A549 (cell line): ENCODE measurements around the gene SUPV3L1. TPM values are rescaled to one million over a fixed set of nuclear protein-coding genes. Genes with fewer than 3 reads are reported as not detected.
A peak's percentile ranks its signal among the peaks of the same experiment; 100 is the strongest.

ENCODE experiments used
- ATAC-seq, 2 experiments: fragments of 200-7000 bp in 1 of 2; fragments of >200 bp in 1 of 2; cut with Nextera tagmentation in 1 of 2; cut with Tn5 transposase in 1 of 2; 3 replicates each; pipeline versions ENCODE4 v1.8.0 to v1.9.1; 2018 to 2020; ENCODE audit warnings: mild to moderate bottlenecking in 1 of 2, moderate library complexity in 1 of 2
- CTCF ChIA-PET: fragments of 300-600 bp; sonication (Branson Sonifier 250); formaldehyde crosslinking; extraction: SDS; loops from one replicate; lab custom pipeline; 2021; ENCODE audit warnings: antibody characterized with exemption, inconsistent platforms; lab: Yijun Ruan, JAX
- POLR2A ChIA-PET: fragments of 350-600 bp; formaldehyde crosslinking; extraction: SDS; loops from one replicate; lab custom pipeline; 2021; ENCODE audit warnings: antibody characterized with exemption, inconsistent platforms; lab: Yijun Ruan, JAX
- DNase-seq, 2 experiments: peaks; one replicate each; pipeline versions ENCODE4 v3.0.0 to v3.0.0-alpha.2; 2011 to 2016; ENCODE audit warnings: low read depth in 1 of 2, low spot score in 1 of 2
- FAIRE-seq: peaks from 2 replicates; lab custom pipeline; 2011; peaks lifted over from hg19 to GRCh38; lab: Jason Lieb, UNC
- H3K27ac ChIP-seq, 2 experiments: fragments of >200 bp; sonication (Bioruptor Twin); formaldehyde crosslinking; 3 replicates each; pipeline ENCODE4 v1.5.1; 2016 to 2017
- H3K4me1 ChIP-seq: fragments of >200 bp; sonication (Bioruptor Twin); formaldehyde crosslinking; 3 replicates; pipeline ENCODE4 v1.6.1; 2016
- H3K4me2 ChIP-seq: fragments of >200 bp; sonication (Bioruptor Twin); formaldehyde crosslinking; 3 replicates; pipeline ENCODE4 v1.6.1; 2016
- H3K4me3 ChIP-seq: fragments of >200 bp; sonication (Bioruptor Twin); formaldehyde crosslinking; 3 replicates; pipeline ENCODE4 v1.5.1; 2016
- H3K9me3 ChIP-seq: fragments of >200 bp; sonication (Bioruptor Twin); formaldehyde crosslinking; 3 replicates; pipeline ENCODE4 v1.6.1; 2016
- CTCF ChIP-seq: fragments of >200 bp; sonication (Bioruptor Twin); formaldehyde crosslinking; IDR thresholded peaks from 3 replicates; pipeline ENCODE4 v1.5.1; 2016
- E2F6 ChIP-seq: IDR thresholded peaks from 2 replicates; pipeline ENCODE4 v1.6.1; 2012; ENCODE audit warnings: low read depth, borderline replicate concordance
- EHF ChIP-seq: fragments of 250-450 bp; sonication (Bioruptor Pico); IDR thresholded peaks from 2 replicates; pipeline ENCODE4 v1.5.0; 2020; ENCODE audit warnings: mild to moderate bottlenecking
- FOSL2 ChIP-seq, 2 experiments: fragments of 450-650 bp in 1 of 2; fragments of >200 bp in 1 of 2; sonication (Bioruptor Twin) in 1 of 2; formaldehyde crosslinking; IDR thresholded peaks; 2 replicates each; pipeline versions ENCODE4 v1.5.0 to v1.6.1; 2016 to 2020; ENCODE audit warnings: mild to moderate bottlenecking in 1 of 2, moderate library complexity in 1 of 2
- HEYL ChIP-seq: fragments of 250-450 bp; sonication (Bioruptor Pico); IDR thresholded peaks from 2 replicates; pipeline ENCODE4 v1.8.0; 2021; ENCODE audit warnings: mild to moderate bottlenecking, moderate library complexity
- MAFK ChIP-seq: fragments of 450-650 bp; IDR thresholded peaks from 2 replicates; pipeline ENCODE4 v1.6.1; 2014; ENCODE audit not compliant: partially characterized antibody
- MAX ChIP-seq: IDR thresholded peaks from 2 replicates; pipeline ENCODE4 v1.6.1; 2012
- NPAS2 ChIP-seq: fragments of 250-450 bp; sonication (Bioruptor Pico); IDR thresholded peaks from 2 replicates; pipeline ENCODE4 v1.8.0; 2022; ENCODE audit warnings: mild to moderate bottlenecking, moderate library complexity, borderline replicate concordance
- RAD21 ChIP-seq, 2 experiments: fragments of >200 bp in 1 of 2; sonication (Bioruptor Twin) in 1 of 2; formaldehyde crosslinking in 1 of 2; IDR thresholded peaks in 1 of 2; conservative IDR thresholded peaks in 1 of 2; 2 replicates in 1 of 2; 3 replicates in 1 of 2; pipeline ENCODE4 v1.6.1; 2012 to 2018; ENCODE audit warnings: inconsistent platforms in 1 of 2
- RFX5 ChIP-seq: fragments of 450-650 bp; IDR thresholded peaks from 2 replicates; pipeline ENCODE4 v1.7.1; 2014; ENCODE audit warnings: antibody characterized with exemption, mild to moderate bottlenecking, moderate library complexity
- SMC3 ChIP-seq: fragments of >200 bp; sonication (Bioruptor Twin); formaldehyde crosslinking; IDR thresholded peaks from 3 replicates; pipeline ENCODE4 v1.6.1; 2018; ENCODE audit warnings: inconsistent platforms
- TFCP2L1 ChIP-seq: fragments of 250-450 bp; sonication (Bioruptor Pico); IDR thresholded peaks from 2 replicates; pipeline ENCODE4 v1.5.0; 2021; ENCODE audit warnings: mild to moderate bottlenecking
- USF2 ChIP-seq: fragments of 450-650 bp; IDR thresholded peaks from 2 replicates; pipeline ENCODE4 v1.6.1; 2014; ENCODE audit warnings: antibody characterized with exemption
- ZC3H11A ChIP-seq: fragments of 450-650 bp; IDR thresholded peaks from 2 replicates; pipeline ENCODE4 v1.6.1; 2014; ENCODE audit warnings: antibody characterized with exemption, mild to moderate bottlenecking
- WGBS: methylation state at CpG from one replicate; pipeline ENCODE4 v1.1.6; 2017; ENCODE audit errors: missing lambda C conversion rate; 5-methylcytosine and 5-hydroxymethylcytosine counted together
- polyA plus RNA-seq, 4 experiments: library from polyadenylated mRNA; depleted of rRNA in 3 of 4; stranded (reverse); fragments of >200 nt; fragmentation: RNase III in 1 of 4; extraction: RNeasy Plus Mini Kit Qiagen cat#74134 plus additional on column Dnase treatment in 1 of 4; gene quantifications; 2 replicates in 3 of 4; 3 replicates in 1 of 4; pipeline ENCODE4 v1.2.3, GENCODE V29; 2011 to 2017

Gene SUPV3L1
- polyA plus RNA-seq, 2 of the 4 experiments (the other 2 are of a cell fraction) = 31.9 to 57.4 TPM

- CTCF ChIA-PET = interaction anchor here (0.6 to 1.5 kb wide), 17 partner anchors 9 to 694 kb away, joined by 3 to 7 read pairs (median 4); no protein-coding TSS in a partner anchor
- WGBS = 36% methylated on average over 9 of the region's 11 CpGs
- DNase-seq = peak; percentile 66 to 73
- peaks cover 62% of the 10 kb centered on the region for H3K4me1 ChIP-seq
- TF ChIP-seq E2F6 (0 out of 2 replicates have a peak, but pooled peaks have one; percentile 23), EHF (CRISPR knock-in tag) (no peak), RAD21 (conservative IDR thresholded peaks at IDR 0.05 in 1 of 2, IDR thresholded peaks at IDR 0.05 in 1 of 2) (peak; percentile 41 to 48; a peak in 4 of 5 replicates), RFX5 (no peak), SMC3 (peak; percentile 43; the same call in 2 of the 3 replicates), MAFK (peak; percentile 35), CTCF (peak; percentile 75), MAX (peak; percentile 84), FOSL2 (IDR thresholded peaks at IDR 0.05) (no peak), FOSL2 (CRISPR knock-in tag; IDR thresholded peaks at IDR 0.05) (no peak), USF2 (peak; percentile 61)
- H3K9me3 ChIP-seq = no peaks in the 10 kb centered on the region
- H3K4me2 ChIP-seq = peak overlapping the region; percentile 77
- peak overlapping the region; percentile 55; the same call in 2 of the 3 replicates for H3K4me3 ChIP-seq
- no peak for FAIRE-seq
- H3K27ac ChIP-seq = peak overlapping the region; percentile 81 to 91
- ATAC-seq = peak; percentile 72 to 78
- POLR2A ChIA-PET = interaction anchor here (0.6 to 0.9 kb wide), 2 partner anchors 42 to 186 kb away, joined by 3 read pairs; partner anchors contain the start of gene SUPV3L1
Measured at GRCh38 chr10:69222157-69223027, 42.4 kb downstream of the SUPV3L1 start.

- ChIA-PET CTCF (interaction anchor here (0.6 to 1.5 kb wide), 14 partner anchors 8 to 694 kb away, joined by 3 to 7 read pairs (median 4); no protein-coding TSS in a partner anchor), POLR2A (interaction anchor here (0.9 kb wide), 1 partner anchor 43 kb away, joined by 3 read pairs; the partner anchor contains the start of gene SUPV3L1)
- 0% methylated on average over 1 of the region's 1 CpG for whole genome bisulfite sequencing
- Histone ChIP-seq H3K4me3 (peak overlapping the region; percentile 55; the same call in 1 of the 3 replicates), H3K4me2 (peak overlapping the region; percentile 77), H3K27ac (peak overlapping the region; percentile 81 to 91), H3K9me3 (no peaks in the 10 kb centered on the region), H3K4me1 (peaks cover 61% of the 10 kb centered on the region)
- DNase-seq (no peak), FAIRE-seq (no peak), ATAC-seq (no peak)
- TF ChIP-seq NPAS2 (CRISPR knock-in tag) = no peak
- TF ChIP-seq TFCP2L1 (CRISPR knock-in tag) = no peak
Measured at GRCh38 chr10:69223028-69223342, 43.0 kb downstream of the SUPV3L1 start.

GRCh38 chr10:69224862-69225657 is 45.0 kb downstream of the SUPV3L1 start:
- peaks cover 61% of the 10 kb centered on the region for H3K4me1 ChIP-seq
- no peak overlapping the region for H3K4me3 ChIP-seq
- CTCF ChIA-PET = interaction anchor here (2.3 kb wide), 1 partner anchor 13 kb away, joined by 6 read pairs; no protein-coding TSS in a partner anchor
- POLR2A ChIA-PET = no interaction called here
- FAIRE-seq (no peak), DNase-seq (no peak), ATAC-seq (no peak)
- peak overlapping the region in 1 of 2 experiments; percentile 38; a peak in 1 of 6 replicates for H3K27ac ChIP-seq
- H3K9me3 ChIP-seq = no peaks in the 10 kb centered on the region
- no peak for TF ChIP-seq ZC3H11A
- TF ChIP-seq MAFK = peak; percentile 47
- TF ChIP-seq HEYL (CRISPR knock-in tag) = no peak
- 74% methylated on average over 10 of the region's 10 CpGs for WGBS
- peak overlapping the region; percentile 29; the same call in 1 of the 3 replicates for H3K4me2 ChIP-seq
